HG03135 (cell line): ENCODE results near the gene NDUFB4.

Experiments
- ATAC-seq: cut with Tn5 transposase; IDR thresholded peaks from one replicate; pipeline ENCODE4 v1.9.1; 2021; ENCODE audit warnings: mild to moderate bottlenecking, moderate library complexity; ENCODE audit not compliant: unreplicated experiment

Gene NDUFB4

GRCh38 chr3:120596116-120596852 is at the start of gene NDUFB4:
NDUFB4 (plus strand) TSS chr3:120596336; CDS start chr3:120596360, 24 bp downstream.
- ATAC-seq, result peak; percentile 93

DNA sequence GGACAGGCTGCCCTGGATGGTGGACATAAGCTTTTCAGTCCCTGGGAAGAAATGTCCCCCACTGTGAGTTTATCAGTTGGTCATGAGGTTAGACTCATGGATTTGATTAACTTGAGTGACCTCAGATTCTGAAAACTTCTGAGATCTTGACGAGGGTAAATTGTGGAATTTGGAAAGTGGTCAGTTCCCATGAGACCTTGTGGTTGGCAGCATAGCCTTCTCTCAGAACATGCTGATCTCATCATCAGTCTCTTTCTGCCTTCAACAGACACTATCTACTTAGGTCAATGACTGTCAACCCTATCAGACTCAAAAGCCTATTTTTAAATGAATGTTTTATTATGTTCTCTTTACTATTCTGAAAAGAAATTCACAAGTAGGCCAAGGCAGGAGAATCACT is 45.6 kb upstream of the NDUFB4 start:
- no peak for ATAC-seq

DNA sequence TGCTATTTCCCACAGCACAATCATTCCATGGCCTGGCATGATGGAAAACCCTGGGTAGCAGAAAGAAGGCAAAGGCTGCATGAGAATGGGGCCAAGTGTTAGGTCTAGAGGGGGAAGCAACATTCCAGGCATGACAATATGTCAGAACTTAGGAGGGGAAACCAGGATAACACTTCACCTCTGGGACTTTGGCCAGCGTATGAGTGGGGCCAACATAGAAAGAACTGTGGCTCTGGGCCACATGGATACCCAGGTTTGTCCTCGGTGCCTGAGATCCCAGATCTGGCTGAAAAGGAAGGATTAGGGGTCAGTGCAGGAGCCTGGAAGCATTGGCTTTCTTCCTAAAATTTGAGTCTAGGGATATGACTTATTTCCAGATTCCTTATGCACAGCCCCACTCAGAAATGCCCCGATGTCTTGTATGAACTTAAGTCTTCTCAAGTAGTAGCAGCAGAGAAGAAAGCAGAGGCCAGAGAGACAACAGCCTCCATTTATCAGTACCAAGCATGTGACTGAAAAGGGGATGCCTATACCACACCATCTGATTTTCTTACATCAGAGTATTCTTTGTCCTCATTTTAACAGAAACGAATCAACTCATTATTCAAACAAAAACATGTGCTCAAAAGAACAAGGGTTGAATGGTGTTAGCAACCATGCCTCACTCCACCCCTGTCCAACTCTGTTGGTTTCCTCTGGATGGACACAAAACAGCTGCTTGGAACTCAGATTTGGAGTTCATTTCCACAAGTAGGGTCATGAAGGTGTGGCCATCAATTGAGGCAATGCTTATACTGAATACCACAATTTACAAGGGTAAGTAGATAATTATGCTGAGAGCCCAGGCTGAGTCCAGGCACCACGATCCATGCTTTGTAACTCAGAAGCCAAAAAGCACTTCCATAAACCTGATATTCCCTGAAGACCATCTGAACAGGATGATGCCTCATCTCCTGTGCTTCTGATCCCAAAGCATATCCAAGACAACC is 43.7 kb upstream of the NDUFB4 start:
- no peak for ATAC-seq

DNA sequence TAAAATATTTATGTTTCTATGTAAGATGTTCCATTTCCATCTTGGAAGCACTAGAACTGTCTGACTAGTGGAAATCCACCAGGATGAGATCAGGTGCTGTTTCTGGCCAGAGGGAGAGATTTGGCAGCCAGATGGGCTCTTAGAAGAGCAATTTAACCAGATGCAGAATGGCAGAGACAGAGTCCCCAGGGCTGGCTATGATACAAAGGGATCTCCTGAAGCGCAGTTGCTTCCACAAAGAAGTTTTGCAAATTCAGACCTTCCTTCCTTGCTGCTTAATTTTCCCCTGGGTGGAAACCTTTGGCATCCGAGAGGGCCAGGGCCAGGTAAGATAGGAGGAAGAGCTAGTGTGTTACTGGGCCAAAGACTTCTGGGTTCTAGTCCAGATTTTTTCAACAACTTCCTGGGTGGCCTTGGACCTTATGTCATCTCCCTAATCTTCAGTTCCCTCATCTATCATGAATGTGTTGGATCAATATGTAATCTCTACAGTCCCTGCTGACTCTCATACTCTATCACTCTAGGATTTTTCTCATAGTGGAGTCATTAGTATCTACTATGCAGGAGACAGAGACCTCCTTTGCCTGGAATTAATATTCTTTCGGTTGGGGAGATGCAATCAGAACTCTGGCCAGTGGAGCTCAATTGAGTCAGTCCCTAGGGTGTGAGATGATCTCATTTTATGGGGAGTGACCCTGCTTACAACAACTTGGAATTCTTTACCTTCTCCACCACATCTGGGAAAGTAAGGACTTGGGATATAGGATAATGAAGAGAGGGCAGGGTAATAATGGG is 41.1 kb upstream of the NDUFB4 start:
- no peak for ATAC-seq

- no peak for ATAC-seq
Measured at GRCh38 chr3:120555657-120556509, 40.3 kb upstream of the NDUFB4 start.

DNA sequence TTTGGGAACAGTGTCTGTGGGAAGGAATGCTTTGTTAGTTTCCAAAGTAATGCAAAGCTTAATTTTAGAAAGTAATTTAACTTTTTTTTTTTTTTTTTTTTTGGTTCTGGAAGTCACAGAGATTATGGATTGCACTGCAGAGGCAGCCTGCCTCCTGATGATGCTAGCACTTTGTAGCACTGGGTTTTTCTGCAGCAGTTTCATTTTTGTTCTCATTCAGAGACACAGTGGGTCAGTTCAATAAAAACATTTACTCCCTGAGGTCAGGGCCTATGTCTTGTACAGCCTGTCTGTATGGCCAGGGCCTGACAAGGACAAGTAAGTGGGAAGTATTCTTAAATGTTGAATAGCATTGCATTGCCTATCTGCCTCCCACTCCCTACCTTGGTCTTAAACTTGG is 39.0 kb upstream of the NDUFB4 start:
- no peak for ATAC-seq

- peak; percentile 96 for ATAC-seq
Measured at GRCh38 chr3:120558771-120559241, 37.3 kb upstream of the NDUFB4 start.

DNA sequence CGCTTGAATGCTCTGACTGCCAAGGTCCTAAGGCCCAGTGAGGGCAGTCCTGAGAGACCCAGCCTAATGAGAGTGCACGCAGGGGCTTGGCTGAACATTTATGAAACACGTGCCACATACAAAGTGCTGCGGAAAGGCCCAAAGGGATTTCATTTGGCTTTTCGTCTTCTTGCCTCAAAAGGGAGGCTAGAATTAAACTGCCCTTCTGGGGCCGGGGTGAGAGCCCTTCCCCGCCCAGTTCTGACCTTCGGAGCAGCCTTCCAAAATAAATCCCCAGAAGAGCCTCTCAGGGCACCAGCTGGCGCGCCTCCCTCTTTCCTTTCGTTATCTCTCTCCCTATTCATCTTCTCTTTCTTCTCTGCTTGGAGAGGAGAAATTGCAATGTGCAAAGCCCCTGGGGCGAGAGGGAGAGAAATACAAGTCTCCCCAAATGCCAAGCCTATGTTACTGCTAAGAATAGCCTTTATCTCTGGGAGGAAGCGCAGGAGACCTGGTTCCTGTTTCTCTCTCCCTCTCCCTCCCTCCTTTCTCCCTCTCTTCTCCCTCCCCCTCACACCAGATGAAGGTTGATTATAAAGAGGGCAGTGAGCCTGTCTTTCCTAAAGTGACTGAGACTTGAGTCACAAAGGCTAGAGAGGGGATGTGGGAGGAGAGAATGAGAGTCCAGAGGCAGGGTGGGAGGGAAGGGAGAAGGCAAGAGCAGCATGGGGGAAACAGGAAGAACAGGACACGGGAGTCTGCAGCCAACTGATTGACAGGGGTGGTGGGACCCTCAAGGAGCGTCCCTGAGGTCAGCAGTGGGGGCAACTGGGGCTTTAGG is 36.7 kb upstream of the NDUFB4 start:
- ATAC-seq, result peak; percentile 39

GRCh38 chr3:120560304-120561250 is 35.6 kb upstream of the NDUFB4 start:
- no peak for ATAC-seq

DNA sequence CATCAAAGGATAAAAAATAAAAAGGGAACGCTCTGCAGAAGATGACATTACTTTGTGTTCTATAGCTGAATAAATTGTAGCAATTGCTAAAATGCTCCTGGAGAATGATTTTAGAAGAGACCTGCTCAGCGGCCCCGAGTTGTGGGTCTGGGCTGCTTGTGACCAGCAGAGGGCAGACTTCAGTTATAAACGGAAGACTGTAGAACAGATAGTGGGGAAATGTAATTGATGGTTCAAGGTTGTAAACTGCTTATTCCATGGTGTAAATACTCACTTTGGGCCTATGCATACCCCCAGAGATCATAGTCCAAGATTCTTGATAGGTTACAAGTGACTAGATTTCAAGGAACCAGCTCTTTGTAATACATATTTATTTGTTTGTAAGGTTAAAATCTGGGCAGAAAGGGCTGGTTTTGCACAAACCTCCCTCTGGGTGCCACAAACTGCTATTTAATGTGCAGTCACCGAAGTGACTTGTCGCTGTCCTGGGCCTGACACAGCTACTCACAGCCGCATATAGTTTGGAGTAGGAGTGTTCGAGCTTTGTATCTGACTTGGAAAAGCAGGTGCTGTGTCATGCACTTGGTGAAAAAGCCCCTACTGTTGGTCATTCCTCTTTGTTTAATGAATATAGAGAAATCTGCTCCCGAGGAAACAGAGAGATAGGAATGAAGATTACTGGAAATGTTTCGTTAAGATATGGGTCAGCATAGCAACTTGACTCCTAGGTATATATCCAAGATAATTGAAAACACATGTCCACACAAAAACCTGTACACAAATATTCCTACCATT is 34.7 kb upstream of the NDUFB4 start:
- peak; percentile 42 for ATAC-seq

DNA sequence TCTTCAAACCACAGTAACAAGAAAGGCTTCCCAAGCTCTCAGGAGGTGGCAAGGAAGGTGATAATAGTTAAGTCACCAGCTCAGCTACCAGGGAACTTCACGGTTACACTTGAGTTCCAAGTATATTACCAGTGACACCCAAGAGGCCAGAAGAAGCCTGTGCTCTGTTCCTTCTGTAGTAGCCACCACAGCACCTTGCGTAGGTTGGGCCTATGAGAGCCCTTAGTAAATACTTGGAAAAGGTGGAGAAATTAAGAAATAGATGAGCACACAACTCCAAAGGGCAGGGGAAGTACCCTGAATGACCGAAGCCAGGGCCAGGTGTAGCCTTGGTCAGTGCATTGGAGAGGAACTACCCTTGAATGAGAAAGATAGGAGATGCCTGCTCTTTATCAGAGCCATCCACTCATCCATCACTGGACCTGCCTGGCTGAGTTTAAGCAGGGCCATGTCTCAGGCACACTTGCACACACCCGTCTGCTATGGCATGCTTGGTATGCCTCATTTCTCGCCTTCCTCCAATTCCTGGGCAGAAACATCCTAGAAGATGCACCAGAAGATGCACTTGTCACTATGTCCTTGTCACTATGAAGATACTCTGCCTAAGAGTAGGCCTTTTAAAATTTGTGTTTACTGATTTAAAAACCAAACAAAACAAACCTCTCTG is 32.6 kb upstream of the NDUFB4 start:
- ATAC-seq, result no peak

DNA sequence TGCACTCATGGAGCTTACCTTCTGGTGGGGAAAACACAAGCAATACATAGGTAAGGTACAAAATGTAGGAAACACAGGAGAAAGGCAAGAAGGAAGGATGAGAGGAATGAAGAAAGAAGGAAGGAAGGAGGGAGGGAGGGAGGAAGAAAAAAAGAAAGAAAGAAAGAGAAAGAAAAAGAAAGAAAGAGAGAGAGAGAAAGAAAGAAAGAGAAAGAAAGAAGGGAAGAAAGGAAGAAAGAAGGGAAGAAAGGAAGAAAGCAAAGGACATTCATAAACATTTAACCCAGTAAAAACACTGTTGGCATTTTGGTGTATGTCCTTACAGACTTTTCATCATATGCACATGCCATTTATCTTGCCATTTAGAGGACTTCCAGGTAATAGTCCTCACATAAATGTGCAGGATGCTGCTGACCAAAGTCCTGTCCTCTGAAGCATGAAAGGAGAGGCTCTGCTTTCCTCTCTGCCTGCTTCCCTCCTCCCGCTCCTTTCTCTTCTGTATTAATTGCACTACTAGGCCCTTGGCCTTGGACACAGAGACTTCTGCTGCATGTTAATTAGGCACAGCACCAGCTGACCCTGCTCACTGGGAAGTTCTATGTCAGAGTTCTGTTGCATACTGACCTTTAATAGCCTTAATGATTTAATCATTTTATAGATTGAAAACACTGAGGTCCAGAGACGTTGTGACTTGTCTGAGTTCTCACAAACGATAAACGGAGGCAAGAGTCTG is 29.7 kb upstream of the NDUFB4 start:
- ATAC-seq, result no peak

DNA sequence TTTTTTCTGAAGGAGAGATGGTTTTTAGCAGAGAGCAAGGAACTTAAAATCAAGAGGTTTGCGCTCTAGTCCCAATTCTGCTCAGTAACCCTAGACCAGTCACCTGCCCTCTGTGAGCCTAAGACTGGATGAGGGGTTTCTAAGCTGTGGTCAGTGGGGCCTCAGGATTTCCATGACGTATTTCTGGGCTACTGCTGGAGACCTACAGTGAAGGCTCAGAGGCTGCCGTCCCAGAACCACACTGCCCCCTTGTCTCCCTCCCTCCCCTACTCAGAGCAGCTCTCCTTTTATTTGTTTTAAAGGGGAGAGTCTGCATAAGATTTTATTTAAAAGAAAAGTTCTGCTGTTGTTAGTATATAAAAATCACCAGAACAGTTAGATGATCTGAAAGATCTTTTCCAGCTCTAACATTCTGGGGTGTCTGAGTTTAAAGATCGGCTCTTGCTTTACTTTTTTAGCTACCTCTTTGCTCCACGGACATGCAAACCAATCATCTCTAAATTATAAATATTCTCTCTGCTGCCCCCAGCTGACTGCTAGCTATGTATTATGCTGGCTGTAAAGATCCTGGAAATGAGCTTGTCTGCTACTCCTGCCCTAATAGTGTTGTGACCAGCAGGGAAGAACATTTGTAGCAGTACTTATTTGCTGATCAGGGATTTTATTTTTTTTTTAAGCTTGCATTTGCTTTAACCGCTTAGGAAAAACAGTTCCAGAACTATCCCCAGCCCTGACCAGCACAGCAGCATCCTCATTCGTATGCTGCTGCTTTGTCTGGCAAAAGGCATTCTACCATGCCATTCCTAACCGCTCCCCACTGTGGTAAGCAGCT is 28.6 kb upstream of the NDUFB4 start:
- ATAC-seq, result no peak

- no peak for ATAC-seq
Measured at GRCh38 chr3:120568202-120568531, 28.0 kb upstream of the NDUFB4 start.

DNA sequence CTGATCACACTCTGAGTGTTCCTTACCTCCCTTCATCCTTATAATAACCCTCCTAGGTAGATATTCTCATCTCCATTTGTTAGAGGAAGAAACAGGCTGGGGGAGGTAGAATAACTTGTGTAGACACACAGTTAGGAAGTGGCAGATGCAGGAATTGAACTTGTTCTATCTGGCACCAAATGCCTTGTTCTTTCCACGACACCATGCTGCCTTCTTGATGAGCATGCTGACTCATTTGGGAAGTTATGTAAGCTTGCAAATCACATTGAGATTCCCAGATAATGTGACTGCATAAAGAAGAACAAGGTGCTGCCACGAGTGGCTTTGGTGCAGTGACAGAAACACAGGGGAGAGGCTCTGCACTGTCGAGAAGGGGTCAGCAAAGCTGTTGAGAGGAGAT is 27.5 kb upstream of the NDUFB4 start:
- ATAC-seq, result no peak
